ENCODE results near the gene TUBGCP2. TPM values are rescaled to one million over a fixed set of nuclear protein-coding genes. Genes with fewer than 3 reads are reported as not detected.
"Not testable (repeated sequence)": the region's sequence is repeated elsewhere in the genome, so short reads cannot be mapped to it uniquely, and the experiment has no call there.

TUBGCP2 gene
- total RNA-seq, 1 donor from 2014 or later = 58.6 TPM

- H3K4me1 Mint-ChIP-seq (ENCODE audit: unreplicated experiment) = no peaks in the 10 kb centered on the region
- no peaks in the 10 kb centered on the region for H3K9me3 Mint-ChIP-seq
- H3K4me3 Mint-ChIP-seq = no peak overlapping the region
- no peak for TF ChIP-seq CTCF (conservative IDR thresholded peaks at IDR 0.05)
- peaks cover 65% of the 10 kb centered on the region for H3K27me3 Mint-ChIP-seq
- no peaks in the 10 kb centered on the region for H3K36me3 Mint-ChIP-seq
- H3K27ac Mint-ChIP-seq = no peak overlapping the region
- DNase-seq (ENCODE audit: extremely low spot score, unreplicated experiment) = no peak
Observed at GRCh38 chr10:133237241-133237587, 71.5 kb downstream of the TUBGCP2 start.

DNA sequence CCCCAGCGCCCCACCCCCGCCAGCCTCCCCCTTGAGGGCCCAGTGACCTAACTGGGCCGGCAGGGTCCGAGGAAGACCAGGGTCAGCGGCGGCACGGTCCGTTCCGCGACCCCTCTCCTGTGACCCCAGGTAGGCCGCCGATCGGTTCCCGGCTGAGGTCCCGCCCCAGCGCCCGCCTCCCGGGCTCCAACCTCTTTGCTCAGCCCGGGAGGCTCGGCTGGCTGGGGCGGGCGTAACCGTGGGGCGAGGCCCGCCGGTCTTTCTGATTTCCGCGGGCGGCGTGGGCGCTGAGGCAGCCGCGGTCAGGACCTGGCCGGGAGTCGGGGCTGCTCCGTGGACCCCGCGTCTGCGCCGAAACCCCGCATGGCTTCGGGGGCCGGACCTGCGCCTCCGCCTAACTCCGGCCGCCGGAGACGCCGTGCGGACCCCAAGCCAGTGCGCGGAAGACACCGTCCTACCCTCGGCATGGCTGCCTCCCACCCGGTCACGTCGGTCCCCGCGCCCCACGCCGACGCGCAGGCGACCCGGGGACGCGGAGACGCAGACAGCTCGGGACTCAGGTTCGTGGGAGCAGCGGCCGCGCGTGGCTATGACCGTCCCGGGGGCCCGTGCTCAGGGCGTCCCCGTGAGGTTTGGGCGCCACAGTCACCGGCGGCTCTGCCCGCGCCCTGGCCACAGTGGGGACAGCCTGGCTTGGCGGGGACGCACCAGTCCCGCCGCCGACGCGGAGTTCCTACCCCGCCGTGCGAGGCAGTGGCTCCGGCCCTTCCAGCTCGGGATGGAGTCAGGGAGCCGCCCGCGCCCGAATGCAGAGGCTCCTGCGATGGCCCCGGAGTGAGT lies 72.1 kb downstream of the TUBGCP2 start:
- Mint-ChIP-seq H3K4me3 (no peak overlapping the region), H3K4me1 (ENCODE audit: unreplicated experiment) (no peaks in the 10 kb centered on the region)

GRCh38 chr10:133235932-133236331 lies 72.7 kb downstream of the TUBGCP2 start:
- Mint-ChIP-seq H3K4me3 (peak overlapping the region; percentile 45), H3K9me3 (no peaks in the 10 kb centered on the region), H3K27me3 (peaks cover 71% of the 10 kb centered on the region)

More for the DNA sequence above, 72.1 kb downstream of the TUBGCP2 start:
- H3K36me3 Mint-ChIP-seq = no peaks in the 10 kb centered on the region
- H3K27me3 Mint-ChIP-seq = peaks cover 71% of the 10 kb centered on the region
- no peaks in the 10 kb centered on the region for H3K9me3 Mint-ChIP-seq
- DNase-seq (ENCODE audit: extremely low spot score, unreplicated experiment) = no peak
- no peak overlapping the region for H3K27ac Mint-ChIP-seq
- TF ChIP-seq CTCF (conservative IDR thresholded peaks at IDR 0.05) = no peak

GRCh38 chr10:133235265-133235855 lies 73.3 kb downstream of the TUBGCP2 start:
- peaks cover 66% of the 10 kb centered on the region for H3K27me3 Mint-ChIP-seq
- no peaks in the 10 kb centered on the region for H3K36me3 Mint-ChIP-seq
- H3K4me1 Mint-ChIP-seq (ENCODE audit: unreplicated experiment) = no peaks in the 10 kb centered on the region
- TF ChIP-seq CTCF (conservative IDR thresholded peaks at IDR 0.05) = no peak
- H3K9me3 Mint-ChIP-seq = no peaks in the 10 kb centered on the region
- no peak overlapping the region for H3K4me3 Mint-ChIP-seq
- no peak for DNase-seq (ENCODE audit: extremely low spot score, unreplicated experiment)
- H3K27ac Mint-ChIP-seq = no peak overlapping the region

More at GRCh38 chr10:133235932-133236331, 72.7 kb downstream of the TUBGCP2 start:
- no peak for TF ChIP-seq CTCF (conservative IDR thresholded peaks at IDR 0.05)
- Mint-ChIP-seq H3K4me1 (ENCODE audit: unreplicated experiment) (no peaks in the 10 kb centered on the region), H3K36me3 (no peaks in the 10 kb centered on the region), H3K27ac (no peak overlapping the region)
- no peak for DNase-seq (ENCODE audit: extremely low spot score, unreplicated experiment)

- H3K4me1 Mint-ChIP-seq (ENCODE audit: unreplicated experiment); H3K4me3 Mint-ChIP-seq; H3K27ac Mint-ChIP-seq; H3K9me3 Mint-ChIP-seq; H3K36me3 Mint-ChIP-seq; DNase-seq (ENCODE audit: extremely low spot score, unreplicated experiment): not testable (repeated sequence)
- peaks cover 62% of the 10 kb centered on the region for H3K27me3 Mint-ChIP-seq
Observed at GRCh38 chr10:133234796-133235195, 73.9 kb downstream of the TUBGCP2 start.

DNA sequence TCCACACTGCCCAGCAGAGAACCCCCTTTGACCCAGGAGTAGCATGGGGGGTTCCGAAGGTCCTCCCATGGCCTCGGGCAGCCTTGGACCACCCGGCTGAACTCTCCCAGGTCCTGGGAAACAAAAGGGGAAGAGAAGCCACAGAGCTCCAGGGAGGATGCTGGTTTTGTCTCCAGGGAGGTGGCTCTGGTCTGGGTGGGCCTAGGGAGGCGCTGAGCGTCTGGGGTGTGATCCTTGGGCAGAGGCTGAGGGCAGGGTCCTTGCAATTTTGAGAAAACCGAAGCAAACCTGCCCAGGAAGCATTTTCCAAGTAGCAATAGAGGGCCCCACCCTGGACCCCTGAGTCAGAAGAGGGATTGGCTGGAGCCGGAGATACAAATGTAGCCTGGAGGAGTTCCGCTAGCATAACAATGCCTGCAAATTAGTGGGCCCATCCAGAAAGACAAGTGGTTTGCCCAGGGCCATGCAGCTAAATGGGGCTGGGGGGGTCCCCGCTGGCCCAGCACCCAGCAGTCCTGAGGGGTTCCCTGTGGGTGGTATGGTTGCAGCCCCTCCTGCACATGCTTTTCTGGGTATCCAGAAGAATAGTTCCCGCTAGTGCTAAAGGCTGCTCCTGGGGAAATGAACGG lies 76.6 kb downstream of the TUBGCP2 start:
- H3K27me3 Mint-ChIP-seq = peaks cover 68% of the 10 kb centered on the region
- no peaks in the 10 kb centered on the region for H3K9me3 Mint-ChIP-seq
- peak overlapping the region; percentile 62 for H3K4me3 Mint-ChIP-seq
- TF ChIP-seq CTCF (conservative IDR thresholded peaks at IDR 0.05) = no peak
- H3K36me3 Mint-ChIP-seq = no peaks in the 10 kb centered on the region
- no peak overlapping the region for H3K27ac Mint-ChIP-seq
- DNase-seq (ENCODE audit: extremely low spot score, unreplicated experiment) = no peak
- no peaks in the 10 kb centered on the region for H3K4me1 Mint-ChIP-seq (ENCODE audit: unreplicated experiment)
